Activated naive CD8-positive, alpha-beta T cell (primary cell): Measurements from ENCODE around the gene SRCIN1.
"Not testable (repeated sequence)": the region's sequence is repeated elsewhere in the genome, so short reads cannot be mapped to it uniquely, and the experiment has no call there.

ENCODE experiments used
- H3K27ac Mint-ChIP-seq: one replicate; pipeline ENCODE4 v1.8.0; 2021; ENCODE audit warnings: mixed read lengths
- H3K27me3 Mint-ChIP-seq: one replicate; pipeline ENCODE4 v1.8.0; 2021; ENCODE audit warnings: mixed read lengths
- H3K36me3 Mint-ChIP-seq: one replicate; pipeline ENCODE4 v1.8.0; 2021; ENCODE audit warnings: mixed read lengths
- H3K4me1 Mint-ChIP-seq: one replicate; pipeline ENCODE4 v1.8.0; 2021; ENCODE audit warnings: low read depth, mixed read lengths
- H3K4me3 Mint-ChIP-seq: one replicate; pipeline ENCODE4 v1.8.0; 2021; ENCODE audit warnings: mild to moderate bottlenecking, mixed read lengths
- H3K9me3 Mint-ChIP-seq: one replicate; pipeline ENCODE4 v1.8.0; 2021; ENCODE audit warnings: low read depth, mixed read lengths

Gene SRCIN1

GRCh38 chr17:38499230-38499629 lies 106.5 kb downstream of the SRCIN1 start:
- not testable (repeated sequence) for H3K27ac Mint-ChIP-seq, H3K36me3 Mint-ChIP-seq, H3K9me3 Mint-ChIP-seq, H3K4me3 Mint-ChIP-seq, H3K4me1 Mint-ChIP-seq, H3K27me3 Mint-ChIP-seq

GRCh38 chr17:38498353-38498752 lies 107.4 kb downstream of the SRCIN1 start:
- Mint-ChIP-seq H3K27ac (no peak overlapping the region), H3K9me3 (no peaks in the 10 kb centered on the region), H3K27me3 (no peaks in the 10 kb centered on the region), H3K4me1 (no peaks in the 10 kb centered on the region), H3K36me3 (no peaks in the 10 kb centered on the region), H3K4me3 (no peak overlapping the region)

- H3K36me3 Mint-ChIP-seq, H3K4me1 Mint-ChIP-seq, H3K4me3 Mint-ChIP-seq, H3K9me3 Mint-ChIP-seq, H3K27ac Mint-ChIP-seq, H3K27me3 Mint-ChIP-seq: not testable (repeated sequence)
These were observed 108.1 kb downstream of the SRCIN1 start for GRCh38 chr17:38497656-38498055.

- H3K4me1 Mint-ChIP-seq, H3K27me3 Mint-ChIP-seq, H3K36me3 Mint-ChIP-seq, H3K4me3 Mint-ChIP-seq, H3K27ac Mint-ChIP-seq, H3K9me3 Mint-ChIP-seq: not testable (repeated sequence)
These were observed 111.6 kb downstream of the SRCIN1 start for GRCh38 chr17:38494152-38494551.

GRCh38 chr17:38492067-38493040 lies 113.4 kb downstream of the SRCIN1 start:
- not testable (repeated sequence) for H3K27ac Mint-ChIP-seq, H3K27me3 Mint-ChIP-seq, H3K4me1 Mint-ChIP-seq, H3K9me3 Mint-ChIP-seq, H3K36me3 Mint-ChIP-seq, H3K4me3 Mint-ChIP-seq

GRCh38 chr17:38491346-38492066 lies 114.2 kb downstream of the SRCIN1 start:
- H3K36me3 Mint-ChIP-seq, H3K27ac Mint-ChIP-seq, H3K9me3 Mint-ChIP-seq, H3K27me3 Mint-ChIP-seq, H3K4me3 Mint-ChIP-seq, H3K4me1 Mint-ChIP-seq: not testable (repeated sequence)

- H3K4me1 Mint-ChIP-seq, H3K27ac Mint-ChIP-seq: not testable (repeated sequence)
These were observed 116.0 kb downstream of the SRCIN1 start for GRCh38 chr17:38489774-38490173.

GRCh38 chr17:38485681-38486298 lies 120.0 kb downstream of the SRCIN1 start:
- not testable (repeated sequence) for H3K9me3 Mint-ChIP-seq, H3K4me3 Mint-ChIP-seq, H3K4me1 Mint-ChIP-seq, H3K36me3 Mint-ChIP-seq, H3K27me3 Mint-ChIP-seq, H3K27ac Mint-ChIP-seq

More at GRCh38 chr17:38489774-38490173, 116.0 kb downstream of the SRCIN1 start:
- not testable (repeated sequence) for H3K9me3 Mint-ChIP-seq, H3K27me3 Mint-ChIP-seq, H3K4me3 Mint-ChIP-seq, H3K36me3 Mint-ChIP-seq

- no peaks in the 10 kb centered on the region for H3K36me3 Mint-ChIP-seq
- no peaks in the 10 kb centered on the region for H3K27me3 Mint-ChIP-seq
- peaks cover 3% of the 10 kb centered on the region for H3K4me1 Mint-ChIP-seq
- no peaks in the 10 kb centered on the region for H3K9me3 Mint-ChIP-seq
- H3K27ac Mint-ChIP-seq, result no peak overlapping the region
- no peak overlapping the region for H3K4me3 Mint-ChIP-seq
These were observed 120.6 kb downstream of the SRCIN1 start for GRCh38 chr17:38485146-38485468.

GRCh38 chr17:38484242-38485145 lies 121.3 kb downstream of the SRCIN1 start:
- not testable (repeated sequence) for H3K27me3 Mint-ChIP-seq, H3K27ac Mint-ChIP-seq, H3K4me1 Mint-ChIP-seq, H3K36me3 Mint-ChIP-seq, H3K4me3 Mint-ChIP-seq, H3K9me3 Mint-ChIP-seq

GRCh38 chr17:38482700-38483043 lies 123.1 kb downstream of the SRCIN1 start:
- H3K4me3 Mint-ChIP-seq, H3K4me1 Mint-ChIP-seq, H3K36me3 Mint-ChIP-seq, H3K27ac Mint-ChIP-seq, H3K27me3 Mint-ChIP-seq, H3K9me3 Mint-ChIP-seq: not testable (repeated sequence)

GRCh38 chr17:38482039-38482699 lies 123.6 kb downstream of the SRCIN1 start:
- not testable (repeated sequence) for H3K9me3 Mint-ChIP-seq, H3K36me3 Mint-ChIP-seq, H3K4me1 Mint-ChIP-seq, H3K4me3 Mint-ChIP-seq, H3K27ac Mint-ChIP-seq, H3K27me3 Mint-ChIP-seq
